ENCODE measurements around the gene ADGRB3.
"Not testable (repeated sequence)": the region's sequence is repeated elsewhere in the genome, so short reads cannot be mapped to it uniquely, and the experiment has no call there.

ADGRB3 gene

GRCh38 chr6:69423785-69424184 lies 788.7 kb downstream of the ADGRB3 start:
- DNase-seq (ENCODE audit: low spot score), result no peak

GRCh38 chr6:69424581-69424980 lies 789.5 kb downstream of the ADGRB3 start:
- no peak for DNase-seq (ENCODE audit: low spot score)

- no peak for DNase-seq (ENCODE audit: low spot score)
These were observed 792.8 kb downstream of the ADGRB3 start for GRCh38 chr6:69427882-69428281.

- not testable (repeated sequence) for DNase-seq (ENCODE audit: low spot score)
These were observed 797.1 kb downstream of the ADGRB3 start for GRCh38 chr6:69432168-69432567.

DNA sequence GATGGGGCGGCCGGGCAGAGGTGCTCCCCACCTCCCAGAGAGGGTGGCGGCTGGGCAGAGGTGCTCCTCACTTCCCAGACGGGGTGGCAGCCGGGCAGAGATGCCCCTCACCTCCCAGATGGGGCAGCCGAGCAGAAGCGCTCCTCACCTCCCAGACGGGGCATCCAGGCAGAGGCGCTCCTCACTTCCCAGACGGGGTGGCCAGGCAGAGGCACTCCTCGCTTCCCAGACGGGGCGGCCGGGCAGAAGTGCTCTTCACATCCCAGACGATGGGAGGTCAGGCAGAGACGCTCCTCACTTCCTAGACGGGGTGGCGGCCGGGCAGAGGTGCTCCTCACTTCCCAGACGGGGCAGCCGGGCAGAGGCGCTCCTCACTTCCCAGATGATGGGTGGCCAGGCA lies 798.0 kb downstream of the ADGRB3 start:
- DNase-seq (ENCODE audit: low spot score), result not testable (repeated sequence)

DNA sequence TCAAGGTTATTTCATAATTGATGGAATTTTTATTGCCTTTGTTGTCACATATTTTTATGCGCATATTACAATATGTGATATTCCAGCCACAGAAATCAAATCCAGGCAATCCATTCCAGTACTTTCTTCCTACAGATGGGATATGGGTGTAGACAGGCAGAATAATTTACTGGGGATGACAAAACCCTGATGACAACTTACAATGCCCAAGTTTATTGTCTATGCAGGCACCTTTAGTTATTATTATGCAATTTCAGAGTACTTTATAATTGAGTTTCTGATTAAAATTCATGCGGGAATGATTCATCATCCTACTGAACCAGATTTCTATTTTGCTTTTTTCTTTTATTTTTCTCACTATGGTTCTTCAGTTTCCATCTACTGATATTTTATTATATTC lies 803.0 kb downstream of the ADGRB3 start:
- DNase-seq (ENCODE audit: low spot score), result no peak

All from pons (tissue), 1 donor.